HG03571 (cell line): ENCODE measurements around the gene TMEM72.
A peak's percentile ranks its signal among the peaks of the same experiment; 100 is the strongest.

Source experiments
- ATAC-seq: cut with Tn5 transposase; IDR thresholded peaks from one replicate; pipeline ENCODE4 v1.9.1; 2021; ENCODE audit not compliant: unreplicated experiment

Gene TMEM72

GRCh38 chr10:44965651-44966097 lies 54.5 kb downstream of the TMEM72 start:
- ATAC-seq, result peak; percentile 22

- peak; percentile 27 for ATAC-seq
Observed at GRCh38 chr10:44966129-44966815, 55.1 kb downstream of the TMEM72 start.

- ATAC-seq, result no peak
Observed at GRCh38 chr10:44966816-44967509, 55.8 kb downstream of the TMEM72 start.

GRCh38 chr10:44967616-44968015 lies 56.5 kb downstream of the TMEM72 start:
- ATAC-seq, result no peak

- ATAC-seq, result no peak
Observed at GRCh38 chr10:44968091-44968490, 57.0 kb downstream of the TMEM72 start.

GRCh38 chr10:44968500-44969400 lies 57.6 kb downstream of the TMEM72 start:
- no peak for ATAC-seq

- ATAC-seq, result no peak
Observed at GRCh38 chr10:44969854-44970253, 58.7 kb downstream of the TMEM72 start.

- ATAC-seq, result no peak
Observed at GRCh38 chr10:44970812-44971395, 59.8 kb downstream of the TMEM72 start.

GRCh38 chr10:44971434-44971833 lies 60.3 kb downstream of the TMEM72 start:
- ATAC-seq, result no peak

GRCh38 chr10:44971935-44972757 lies 61.0 kb downstream of the TMEM72 start:
- ATAC-seq, result no peak

GRCh38 chr10:44972874-44973306 lies 61.8 kb downstream of the TMEM72 start:
- ATAC-seq, result no peak

GRCh38 chr10:44973323-44974081 lies 62.4 kb downstream of the TMEM72 start:
- ATAC-seq, result no peak

- ATAC-seq, result no peak
Observed at GRCh38 chr10:44974082-44974627, 63.0 kb downstream of the TMEM72 start.

GRCh38 chr10:44974628-44975430 lies 63.7 kb downstream of the TMEM72 start:
- peak; percentile 66 for ATAC-seq

GRCh38 chr10:44975431-44976331 lies 64.5 kb downstream of the TMEM72 start:
- no peak for ATAC-seq

- no peak for ATAC-seq
Observed at GRCh38 chr10:44976352-44977198, 65.4 kb downstream of the TMEM72 start.
